CD8-positive, alpha-beta memory T cell (primary cell): ENCODE results near the gene MAPK4. TPM values are rescaled to one million over a fixed set of nuclear protein-coding genes. Genes with fewer than 3 reads are reported as not detected.

ENCODE experiments used
- CTCF ChIA-PET: fragments of 350-600 bp; sonication (Branson Sonifier 250); formaldehyde crosslinking; loops from one replicate; lab custom pipeline; 2021; ENCODE audit warnings: antibody characterized with exemption; lab: Charles Lee
- POLR2A ChIA-PET: fragments of 350-600 bp; sonication (Branson Sonifier 250); formaldehyde crosslinking; loops from one replicate; lab custom pipeline; 2021; ENCODE audit warnings: antibody characterized with exemption; lab: Charles Lee
- DNase-seq, 5 donors: peaks; one replicate each; pipeline versions ENCODE4 v3.0.0 to v3.0.0-alpha.2; 2020 to 2022; ENCODE audit warnings: mixed read lengths in 1 of 5
- H3K27ac ChIP-seq: one replicate; pipeline ENCODE4 v1.7.0; 2013; ENCODE audit warnings: low read depth, mild to moderate bottlenecking, low read length, moderate library complexity
- H3K27me3 ChIP-seq: 2 replicates; pipeline ENCODE4 v1.7.0; 2013; ENCODE audit warnings: low read length, mild to moderate bottlenecking; ENCODE audit not compliant: insufficient read depth, poor library complexity, severe bottlenecking
- H3K36me3 ChIP-seq: 2 replicates; pipeline ENCODE4 v1.7.0; 2013; ENCODE audit warnings: mild to moderate bottlenecking, low read length, moderate library complexity; ENCODE audit not compliant: insufficient read depth
- H3K4me1 ChIP-seq: 2 replicates; pipeline ENCODE4 v1.7.0; 2013; ENCODE audit warnings: mild to moderate bottlenecking, low read length, moderate library complexity; ENCODE audit not compliant: insufficient read depth
- H3K4me3 ChIP-seq: 2 replicates; pipeline ENCODE4 v1.7.0; 2013; ENCODE audit warnings: mild to moderate bottlenecking, low read length
- H3K9me3 ChIP-seq: 2 replicates; pipeline ENCODE4 v1.7.0; 2013; ENCODE audit warnings: mild to moderate bottlenecking, low read length
- H3K27ac Mint-ChIP-seq, 8 donors: one replicate each; pipeline ENCODE4 v1.8.0; 2020 to 2021; ENCODE audit warnings: mixed read lengths in 8 of 8, mild to moderate bottlenecking in 6 of 8, inconsistent platforms in 3 of 8, moderate library complexity in 3 of 8
- H3K27me3 Mint-ChIP-seq, 2 donors: one replicate each; pipeline ENCODE4 v1.8.0; 2020 to 2021; ENCODE audit warnings: mixed read lengths in 2 of 2, mild to moderate bottlenecking in 1 of 2, moderate library complexity in 1 of 2
- H3K36me3 Mint-ChIP-seq, 3 donors: one replicate each; pipeline ENCODE4 v1.8.0; 2020 to 2021; ENCODE audit warnings: mixed read lengths in 3 of 3, inconsistent platforms in 1 of 3, mild to moderate bottlenecking in 1 of 3
- H3K4me1 Mint-ChIP-seq, 3 donors: one replicate each; pipeline ENCODE4 v1.8.0; 2020 to 2021; ENCODE audit warnings: mixed read lengths in 3 of 3, inconsistent platforms in 1 of 3, mild to moderate bottlenecking in 1 of 3
- H3K4me3 Mint-ChIP-seq, 7 donors: one replicate each; pipeline ENCODE4 v1.8.0; 2020 to 2021; ENCODE audit warnings: mixed read lengths in 7 of 7, mild to moderate bottlenecking in 6 of 7, moderate library complexity in 4 of 7, inconsistent platforms in 2 of 7
- H3K9me3 Mint-ChIP-seq, 5 donors: one replicate each; pipeline ENCODE4 v1.8.0; 2020 to 2022; ENCODE audit warnings: mixed read lengths in 5 of 5, mild to moderate bottlenecking in 3 of 5, moderate library complexity in 2 of 5, inconsistent platforms in 1 of 5
- polyA plus RNA-seq: library from polyadenylated mRNA; unstranded; fragments of 300-500 nt; fragmentation: Illumina TruSeq; gene quantifications from one replicate; pipeline ENCODE4 v1.2.3, GENCODE V29; 2021
- total RNA-seq, 2 experiments: library from RNA; stranded (reverse); gene quantifications; one replicate each; pipeline ENCODE4 v1.2.3, GENCODE V29; 2021

Gene MAPK4
- total and polyA plus RNA-seq, 3 experiments from 2014 or later, result not detected

DNA sequence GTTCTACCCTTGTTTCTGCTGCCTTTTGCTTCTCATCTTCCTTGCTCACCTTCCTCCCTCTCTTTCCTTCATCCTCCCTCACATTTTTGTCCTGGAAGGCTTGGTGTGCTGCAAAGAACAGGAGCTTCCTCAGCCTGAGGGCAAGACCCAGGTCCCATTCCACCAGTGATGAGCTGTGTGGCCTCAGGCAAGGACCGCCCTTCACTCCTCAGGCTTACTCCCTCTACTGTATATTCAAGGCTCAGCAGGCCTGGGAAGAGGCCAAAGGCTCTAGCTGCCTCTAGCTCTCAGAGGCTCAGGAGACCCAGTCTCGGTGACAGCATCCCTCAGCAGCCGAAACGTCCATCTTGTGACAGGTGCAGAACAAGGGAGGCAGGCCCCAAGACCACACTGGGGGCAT, 162.4 kb downstream of the MAPK4 start:
- no peak overlapping the region for H3K27ac ChIP-seq
- no peak overlapping the region for H3K4me3 ChIP-seq
- Mint-ChIP-seq H3K4me1 (no peaks in the 10 kb centered on the region), H3K4me3 (no peak overlapping the region), H3K9me3 (no peaks in the 10 kb centered on the region), H3K36me3 (no peaks in the 10 kb centered on the region), H3K27ac (peak overlapping the region in 1 of 8 donors; percentile 80), H3K27me3 (peaks cover 9 to 17% of the 10 kb centered on the region in 2 donors)
- H3K4me1 ChIP-seq, result no peaks in the 10 kb centered on the region
- ChIA-PET POLR2A (no interaction called here), CTCF (no interaction called here)
- H3K27me3 ChIP-seq, result no peaks in the 10 kb centered on the region
- H3K9me3 ChIP-seq, result no peaks in the 10 kb centered on the region
- no peaks in the 10 kb centered on the region for H3K36me3 ChIP-seq
- DNase-seq, result no peak

DNA sequence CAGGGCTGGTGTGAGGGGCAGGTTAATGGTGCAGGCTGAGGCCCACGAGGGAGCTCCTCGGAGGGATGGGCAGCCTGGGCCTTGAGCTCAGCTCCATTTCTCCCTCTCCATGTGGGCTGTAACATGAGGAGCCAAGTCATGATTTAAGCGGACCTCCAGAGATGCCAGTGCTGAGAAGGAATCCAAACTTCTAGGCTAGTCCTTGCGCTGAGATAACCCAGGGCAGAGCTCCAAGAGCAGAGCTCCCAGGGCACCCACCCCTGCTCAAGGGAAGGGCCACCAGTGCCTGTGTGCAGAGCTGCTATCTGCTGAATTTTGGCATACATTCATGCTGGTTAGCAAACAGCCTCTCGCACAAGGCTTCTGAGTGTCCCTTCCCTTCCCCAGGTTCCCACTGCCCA, 164.9 kb downstream of the MAPK4 start:
- no peaks in the 10 kb centered on the region for H3K4me1 Mint-ChIP-seq
- peaks cover 0 to 12% of the 10 kb centered on the region in 2 donors for H3K27me3 Mint-ChIP-seq
- ChIA-PET POLR2A (no interaction called here), CTCF (no interaction called here)
- Histone ChIP-seq H3K9me3 (no peaks in the 10 kb centered on the region), H3K36me3 (no peaks in the 10 kb centered on the region), H3K4me3 (no peak overlapping the region), H3K27me3 (no peaks in the 10 kb centered on the region), H3K27ac (no peak overlapping the region), H3K4me1 (no peaks in the 10 kb centered on the region)
- no peak overlapping the region for H3K27ac Mint-ChIP-seq
- no peak overlapping the region for H3K4me3 Mint-ChIP-seq
- no peak for DNase-seq
- no peaks in the 10 kb centered on the region for H3K36me3 Mint-ChIP-seq
- no peaks in the 10 kb centered on the region for H3K9me3 Mint-ChIP-seq

DNA sequence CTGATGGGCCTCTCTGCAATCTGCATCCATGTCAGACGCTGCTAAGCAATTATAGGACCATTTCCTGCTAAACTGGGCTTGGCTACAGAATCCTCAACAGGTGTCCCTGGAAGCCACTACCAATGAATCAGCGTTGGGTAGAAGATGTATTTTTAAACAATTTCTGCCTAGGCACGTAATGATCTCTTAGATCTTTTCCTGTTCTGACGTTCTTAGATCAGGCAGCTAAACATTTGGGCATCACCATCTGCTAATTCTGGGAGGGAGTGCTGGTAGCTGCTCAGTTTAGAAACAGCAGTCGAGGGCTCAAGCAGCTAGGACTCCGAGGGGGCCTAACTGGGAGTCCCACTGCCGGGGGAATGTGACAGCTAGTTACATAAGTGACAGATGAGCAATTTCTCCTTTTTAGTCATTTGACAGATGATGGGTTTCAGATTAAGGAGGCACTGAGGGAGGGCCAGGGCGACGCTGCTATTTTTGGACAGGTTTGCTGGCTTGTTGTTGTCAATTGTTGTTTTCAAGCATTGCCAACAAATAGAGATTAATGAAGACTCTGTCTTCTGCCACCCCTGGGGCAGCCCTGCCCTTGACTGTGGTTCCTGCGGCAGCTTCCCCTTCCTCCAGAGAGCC, 167.2 kb downstream of the MAPK4 start:
- H3K27ac Mint-ChIP-seq, result no peak overlapping the region
- Histone ChIP-seq H3K4me3 (no peak overlapping the region), H3K27me3 (no peaks in the 10 kb centered on the region), H3K27ac (no peak overlapping the region), H3K4me1 (no peaks in the 10 kb centered on the region), H3K9me3 (no peaks in the 10 kb centered on the region), H3K36me3 (no peaks in the 10 kb centered on the region)
- H3K4me3 Mint-ChIP-seq, result no peak overlapping the region
- H3K27me3 Mint-ChIP-seq, result peaks cover 0 to 7% of the 10 kb centered on the region in 2 donors
- CTCF ChIA-PET, result no interaction called here
- POLR2A ChIA-PET, result no interaction called here
- no peaks in the 10 kb centered on the region for H3K36me3 Mint-ChIP-seq
- DNase-seq, result no peak
- no peaks in the 10 kb centered on the region for H3K9me3 Mint-ChIP-seq
- no peaks in the 10 kb centered on the region for H3K4me1 Mint-ChIP-seq

- H3K4me3 ChIP-seq, result no peak overlapping the region
- Mint-ChIP-seq H3K36me3 (no peaks in the 10 kb centered on the region), H3K4me3 (no peak overlapping the region), H3K27me3 (peaks cover 0 to 7% of the 10 kb centered on the region in 2 donors), H3K9me3 (no peaks in the 10 kb centered on the region), H3K27ac (peak overlapping the region in 1 of 8 donors; percentile 43), H3K4me1 (no peaks in the 10 kb centered on the region)
- H3K36me3 ChIP-seq, result no peaks in the 10 kb centered on the region
- no peaks in the 10 kb centered on the region for H3K27me3 ChIP-seq
- H3K4me1 ChIP-seq, result no peaks in the 10 kb centered on the region
- POLR2A ChIA-PET, result no interaction called here
- CTCF ChIA-PET, result no interaction called here
- no peak for DNase-seq
- H3K27ac ChIP-seq, result no peak overlapping the region
- H3K9me3 ChIP-seq, result no peaks in the 10 kb centered on the region
These were observed 168.0 kb downstream of the MAPK4 start for GRCh38 chr18:50727721-50728471.

DNA sequence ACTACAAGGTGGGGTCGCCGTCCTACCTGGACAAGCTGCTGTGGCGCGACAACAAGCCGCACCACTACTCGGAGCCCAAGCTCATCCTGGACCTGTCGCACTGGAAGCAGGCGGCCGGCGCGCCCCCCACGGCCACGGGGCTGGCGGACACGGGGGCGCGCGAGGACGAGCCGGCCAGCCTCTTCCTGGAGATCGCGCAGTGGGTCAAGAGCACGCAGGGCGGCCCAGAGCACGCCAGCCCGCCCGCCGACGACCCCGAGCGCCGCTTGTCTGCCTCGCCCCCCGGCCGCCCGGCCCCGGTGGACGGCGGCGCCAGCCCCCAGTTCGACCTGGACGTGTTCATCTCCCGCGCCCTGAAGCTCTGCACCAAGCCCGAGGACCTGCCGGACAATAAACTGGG, 169.5 kb downstream of the MAPK4 start:
- ChIA-PET CTCF (no interaction called here), POLR2A (no interaction called here)

GRCh38 chr18:50729986-50730385, 170.1 kb downstream of the MAPK4 start:
- no peak for DNase-seq
- Mint-ChIP-seq H3K4me1 (no peaks in the 10 kb centered on the region), H3K36me3 (no peaks in the 10 kb centered on the region), H3K27ac (no peak overlapping the region), H3K9me3 (no peaks in the 10 kb centered on the region), H3K27me3 (peaks cover 0 to 11% of the 10 kb centered on the region in 2 donors), H3K4me3 (no peak overlapping the region)
- CTCF ChIA-PET, result no interaction called here
- Histone ChIP-seq H3K4me3 (no peak overlapping the region), H3K4me1 (no peaks in the 10 kb centered on the region), H3K9me3 (no peaks in the 10 kb centered on the region), H3K27ac (no peak overlapping the region), H3K27me3 (no peaks in the 10 kb centered on the region), H3K36me3 (no peaks in the 10 kb centered on the region)
- POLR2A ChIA-PET, result no interaction called here

More for the DNA sequence above, 169.5 kb downstream of the MAPK4 start:
- H3K4me1 Mint-ChIP-seq, result no peaks in the 10 kb centered on the region
- H3K36me3 Mint-ChIP-seq, result no peaks in the 10 kb centered on the region
- H3K4me1 ChIP-seq, result no peaks in the 10 kb centered on the region
- H3K27ac Mint-ChIP-seq, result no peak overlapping the region
- H3K27me3 ChIP-seq, result no peaks in the 10 kb centered on the region
- H3K27me3 Mint-ChIP-seq, result peaks cover 0 to 11% of the 10 kb centered on the region in 2 donors
- H3K9me3 Mint-ChIP-seq, result no peaks in the 10 kb centered on the region
- no peaks in the 10 kb centered on the region for H3K9me3 ChIP-seq
- H3K4me3 Mint-ChIP-seq, result no peak overlapping the region
- no peaks in the 10 kb centered on the region for H3K36me3 ChIP-seq
- no peak for DNase-seq
- no peak overlapping the region for H3K27ac ChIP-seq
- H3K4me3 ChIP-seq, result no peak overlapping the region

- Histone ChIP-seq H3K27ac (no peak overlapping the region), H3K36me3 (no peaks in the 10 kb centered on the region), H3K9me3 (no peaks in the 10 kb centered on the region), H3K27me3 (no peaks in the 10 kb centered on the region), H3K4me1 (no peaks in the 10 kb centered on the region), H3K4me3 (no peak overlapping the region)
- H3K36me3 Mint-ChIP-seq, result no peaks in the 10 kb centered on the region
- ChIA-PET CTCF (no interaction called here), POLR2A (no interaction called here)
- H3K27me3 Mint-ChIP-seq, result peaks cover 2 to 5% of the 10 kb centered on the region in 2 donors
- H3K27ac Mint-ChIP-seq, result peak overlapping the region in 1 of 8 donors; percentile 77
- DNase-seq, result no peak
- H3K4me3 Mint-ChIP-seq, result no peak overlapping the region
- H3K9me3 Mint-ChIP-seq, result peaks cover 0 to 2% (median 0%) of the 10 kb centered on the region in 5 donors
- H3K4me1 Mint-ChIP-seq, result no peaks in the 10 kb centered on the region
These were observed 174.5 kb downstream of the MAPK4 start for GRCh38 chr18:50734342-50734741.

GRCh38 chr18:50734886-50735285, 175.0 kb downstream of the MAPK4 start:
- no peaks in the 10 kb centered on the region for H3K9me3 ChIP-seq
- ChIA-PET POLR2A (no interaction called here), CTCF (no interaction called here)
- Mint-ChIP-seq H3K4me1 (no peaks in the 10 kb centered on the region), H3K36me3 (no peaks in the 10 kb centered on the region), H3K4me3 (no peak overlapping the region), H3K9me3 (peaks cover 0 to 2% (median 0%) of the 10 kb centered on the region in 5 donors), H3K27ac (peak overlapping the region in 1 of 8 donors; percentile 77), H3K27me3 (peaks cover 2 to 5% of the 10 kb centered on the region in 2 donors)
- no peaks in the 10 kb centered on the region for H3K4me1 ChIP-seq
- H3K27me3 ChIP-seq, result no peaks in the 10 kb centered on the region
- no peak overlapping the region for H3K4me3 ChIP-seq
- DNase-seq, result no peak
- no peak overlapping the region for H3K27ac ChIP-seq
- H3K36me3 ChIP-seq, result no peaks in the 10 kb centered on the region
